ENCODE measurements around the gene STUB1.

Gene STUB1

DNA sequence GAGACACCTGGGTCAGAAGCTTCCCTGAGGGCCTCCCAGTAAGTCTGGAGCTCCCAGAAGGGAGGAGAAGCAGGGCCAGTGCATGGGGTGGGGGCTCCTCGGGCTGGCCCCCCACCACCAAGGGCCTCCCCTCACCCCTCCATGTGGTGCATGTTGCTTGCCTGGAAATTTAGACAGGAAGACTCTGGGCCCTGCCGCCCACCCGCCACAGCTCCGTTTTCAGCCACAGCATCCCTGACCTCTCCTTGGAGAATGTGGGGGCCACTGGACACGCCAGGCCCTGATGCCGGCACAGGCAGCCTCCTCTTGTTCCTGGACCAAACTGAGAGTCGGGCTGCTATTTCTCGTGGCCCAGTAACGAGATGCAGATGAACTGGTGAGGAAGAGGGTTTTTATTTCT is 41.4 kb upstream of the STUB1 start:
- no peaks in the 10 kb centered on the region for H3K9me3 Mint-ChIP-seq
- H3K36me3 Mint-ChIP-seq (ENCODE audit: low read depth): no peaks in the 10 kb centered on the region
- H3K4me1 Mint-ChIP-seq (ENCODE audit: low read depth): peaks cover 11% of the 10 kb centered on the region
- H3K4me3 Mint-ChIP-seq: no peak overlapping the region
- no peak overlapping the region for H3K27ac Mint-ChIP-seq
- H3K27me3 Mint-ChIP-seq (ENCODE audit: low read depth): peaks cover 5% of the 10 kb centered on the region

DNA sequence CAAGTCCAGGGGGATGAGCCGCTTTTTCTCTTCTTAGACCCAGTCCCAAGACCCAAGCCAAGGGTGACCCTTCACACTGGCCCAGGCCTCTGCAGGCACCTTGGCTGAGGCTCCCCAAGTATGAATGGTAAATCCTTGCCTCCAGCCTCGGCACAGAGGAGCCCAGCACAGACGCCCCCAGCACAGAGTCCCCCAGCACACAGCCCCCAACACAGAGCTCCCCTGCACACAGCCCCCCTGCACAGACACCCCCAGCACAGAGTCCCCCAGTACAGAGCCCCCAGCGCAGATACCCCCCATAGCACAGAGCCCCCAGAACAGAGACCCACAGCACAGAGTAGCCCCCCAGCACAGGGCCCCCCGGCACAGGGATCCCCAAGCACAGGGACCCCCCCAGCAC is 39.6 kb upstream of the STUB1 start:
- H3K4me1 Mint-ChIP-seq (ENCODE audit: low read depth): peaks cover 15% of the 10 kb centered on the region
- no peaks in the 10 kb centered on the region for H3K9me3 Mint-ChIP-seq
- H3K36me3 Mint-ChIP-seq (ENCODE audit: low read depth): no peaks in the 10 kb centered on the region
- H3K27me3 Mint-ChIP-seq (ENCODE audit: low read depth): peaks cover 5% of the 10 kb centered on the region
- H3K27ac Mint-ChIP-seq: no peak overlapping the region
- peak overlapping the region; percentile 65 for H3K4me3 Mint-ChIP-seq

DNA sequence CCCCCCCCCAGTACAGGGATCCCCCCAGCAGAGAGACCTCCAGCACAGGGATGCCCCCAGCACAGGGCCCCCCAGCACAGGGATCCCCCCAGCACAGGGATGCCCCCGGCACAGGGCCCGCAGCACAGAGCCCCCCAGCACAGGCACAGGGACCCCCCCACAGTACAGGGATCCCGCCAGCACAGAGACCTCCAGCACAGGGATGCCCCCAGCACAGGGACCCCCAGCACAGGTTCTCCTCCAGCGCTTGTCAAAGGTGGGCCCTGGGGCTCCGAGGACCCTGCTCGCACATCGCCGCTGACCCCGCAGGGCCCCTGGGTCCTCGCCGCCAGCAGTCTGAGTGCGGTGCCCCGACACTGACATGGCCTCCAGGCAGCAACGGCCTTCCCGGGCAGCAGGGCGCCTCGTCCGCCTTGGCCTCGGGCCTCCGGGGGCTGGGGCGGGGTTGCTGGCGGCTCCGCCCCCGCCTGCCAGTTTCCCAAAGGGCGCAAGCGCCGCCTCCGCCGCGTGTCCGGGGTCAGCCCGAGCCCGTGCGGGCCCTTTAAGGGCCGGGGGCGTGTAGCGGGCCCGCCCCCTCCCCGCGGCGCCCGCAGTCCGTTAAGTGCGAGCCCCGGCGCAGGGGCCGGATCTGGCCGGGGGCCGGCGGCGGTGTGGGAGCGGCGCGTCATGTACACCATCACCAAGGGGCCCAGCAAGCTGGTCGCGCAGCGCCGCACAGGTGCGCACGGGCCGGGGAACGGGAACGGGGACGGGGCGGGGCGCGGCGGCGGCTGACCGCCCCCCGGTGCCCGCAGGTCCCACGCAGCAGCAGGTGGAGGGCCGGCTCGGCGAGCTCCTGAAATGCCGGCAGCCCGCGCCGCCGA is 38.7 kb upstream of the STUB1 start, which contains the start of gene MCRIP2:
MCRIP2 (plus strand) TSS at position 503 of the 863 bp plus-strand sequence; CDS start at position 667, 164 bp downstream.
- Mint-ChIP-seq H3K36me3 (ENCODE audit: low read depth) (no peaks in the 10 kb centered on the region), H3K4me3 (peak within 1 kb of the TSS; percentile 70), H3K4me1 (ENCODE audit: low read depth) (peaks cover 12% of the 10 kb centered on the region), H3K27me3 (ENCODE audit: low read depth) (peaks cover 2% of the 10 kb centered on the region), H3K27ac (peak within 1 kb of the TSS; percentile 20), H3K9me3 (no peaks in the 10 kb centered on the region)

DNA sequence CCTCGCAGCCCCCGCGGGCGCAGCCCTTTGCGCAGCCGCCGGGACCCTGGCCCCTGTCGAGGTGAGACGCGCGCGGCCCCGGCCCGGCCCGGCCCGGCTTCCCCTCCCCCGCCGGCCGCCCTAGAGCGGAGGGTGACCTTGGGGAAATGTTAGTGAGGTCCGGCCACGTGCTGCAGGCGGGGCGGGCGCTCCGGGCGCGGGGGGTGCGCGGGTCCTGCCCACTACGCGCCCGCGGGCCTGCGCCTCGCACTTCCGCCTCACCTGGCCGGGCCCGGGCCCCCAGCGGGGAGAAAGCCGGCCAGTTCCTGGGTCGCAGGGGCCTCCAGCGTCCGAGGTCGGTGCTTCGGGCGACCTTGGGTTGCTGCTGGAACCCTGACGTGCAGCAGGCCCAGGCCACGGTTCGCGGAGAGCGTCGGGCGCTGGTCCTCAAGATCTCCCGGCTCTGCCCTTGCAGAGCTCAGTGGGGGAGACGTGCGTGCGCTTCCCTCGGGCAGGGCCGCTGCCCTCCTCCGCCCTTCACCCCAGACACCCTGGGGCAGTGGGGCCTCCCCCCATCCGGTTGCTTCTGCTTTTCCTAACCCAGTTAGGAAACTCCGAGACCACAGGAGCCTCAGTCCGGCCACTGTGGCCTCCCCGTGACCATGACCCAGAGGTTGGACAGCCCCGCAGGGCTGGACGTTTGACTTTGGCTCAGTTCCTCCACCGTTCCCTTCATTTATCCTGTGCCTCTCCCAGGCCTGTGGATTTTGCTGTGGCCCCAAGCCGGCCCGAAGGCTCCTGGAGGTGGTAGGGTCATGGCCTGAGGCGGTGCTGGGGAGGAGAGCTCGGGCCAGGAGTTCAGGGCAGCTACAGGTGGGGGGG is 37.8 kb upstream of the STUB1 start:
- H3K9me3 Mint-ChIP-seq: no peaks in the 10 kb centered on the region
- no peaks in the 10 kb centered on the region for H3K36me3 Mint-ChIP-seq (ENCODE audit: low read depth)
- peaks cover 11% of the 10 kb centered on the region for H3K4me1 Mint-ChIP-seq (ENCODE audit: low read depth)
- no peaks in the 10 kb centered on the region for H3K27me3 Mint-ChIP-seq (ENCODE audit: low read depth)
- peak overlapping the region; percentile 20 for H3K27ac Mint-ChIP-seq
- peak overlapping the region; percentile 70 for H3K4me3 Mint-ChIP-seq

GRCh38 chr16:643050-643368 is 37.2 kb upstream of the STUB1 start:
- Mint-ChIP-seq H3K9me3 (no peaks in the 10 kb centered on the region), H3K27me3 (ENCODE audit: low read depth) (no peaks in the 10 kb centered on the region), H3K36me3 (ENCODE audit: low read depth) (no peaks in the 10 kb centered on the region), H3K4me3 (peak overlapping the region; percentile 70), H3K27ac (no peak overlapping the region), H3K4me1 (ENCODE audit: low read depth) (peaks cover 12% of the 10 kb centered on the region)

GRCh38 chr16:644556-644955 is 35.7 kb upstream of the STUB1 start:
- Mint-ChIP-seq H3K4me3 (peak overlapping the region; percentile 73), H3K36me3 (ENCODE audit: low read depth) (no peaks in the 10 kb centered on the region), H3K4me1 (ENCODE audit: low read depth) (peaks cover 15% of the 10 kb centered on the region), H3K27me3 (ENCODE audit: low read depth) (no peaks in the 10 kb centered on the region), H3K27ac (no peak overlapping the region), H3K9me3 (no peaks in the 10 kb centered on the region)

DNA sequence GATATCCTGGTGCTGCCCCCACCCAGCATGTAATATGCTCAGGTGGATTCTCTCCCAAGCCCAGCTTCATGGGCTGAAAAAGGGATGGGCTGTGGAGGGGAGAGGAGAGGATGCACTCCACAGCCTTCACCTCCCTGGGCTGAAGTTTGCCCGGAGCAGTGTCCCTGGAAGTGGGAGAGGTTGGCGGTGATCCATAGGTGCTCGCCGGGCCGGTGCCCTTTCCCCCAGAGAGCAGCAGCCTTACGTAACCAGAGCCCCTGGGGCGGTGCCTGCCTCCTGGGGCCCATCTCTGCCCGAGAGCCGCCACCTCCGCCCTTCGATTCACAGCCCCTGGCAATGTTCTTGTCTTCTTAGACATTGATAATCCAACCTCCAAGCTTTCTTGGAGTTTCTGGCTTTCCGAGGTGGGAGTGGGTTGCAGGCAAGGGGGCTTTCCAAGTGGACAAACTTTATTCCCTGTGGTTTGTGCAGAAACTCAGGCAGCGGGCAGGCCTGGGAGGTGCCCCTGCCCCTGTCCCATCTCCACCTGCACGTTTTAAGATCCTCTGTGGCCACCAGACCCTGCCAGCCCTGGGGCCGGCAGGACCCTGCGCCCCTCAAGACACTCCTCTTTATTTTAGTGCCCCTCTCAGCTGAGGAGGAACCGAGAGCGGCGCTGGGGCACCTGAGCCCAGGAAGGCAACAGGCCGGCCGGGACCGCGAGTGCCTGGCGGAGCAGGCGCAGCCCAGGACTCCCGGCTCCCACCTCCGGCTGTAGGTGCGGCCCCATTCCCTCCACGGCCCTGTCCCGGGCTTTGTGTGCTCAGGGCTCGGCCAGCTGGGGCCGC is 34.1 kb upstream of the STUB1 start:
- Mint-ChIP-seq H3K27me3 (ENCODE audit: low read depth) (no peaks in the 10 kb centered on the region), H3K4me3 (no peak overlapping the region), H3K27ac (no peak overlapping the region)

GRCh38 chr16:646679-647172 is 33.5 kb upstream of the STUB1 start:
- H3K27ac Mint-ChIP-seq: no peak overlapping the region
- H3K4me1 Mint-ChIP-seq (ENCODE audit: low read depth): peaks cover 13% of the 10 kb centered on the region
- H3K27me3 Mint-ChIP-seq (ENCODE audit: low read depth): no peaks in the 10 kb centered on the region
- H3K9me3 Mint-ChIP-seq: no peaks in the 10 kb centered on the region
- H3K36me3 Mint-ChIP-seq (ENCODE audit: low read depth): no peaks in the 10 kb centered on the region
- H3K4me3 Mint-ChIP-seq: no peak overlapping the region

More for the DNA sequence above, 34.1 kb upstream of the STUB1 start:
- peaks cover 13% of the 10 kb centered on the region for H3K4me1 Mint-ChIP-seq (ENCODE audit: low read depth)
- no peaks in the 10 kb centered on the region for H3K36me3 Mint-ChIP-seq (ENCODE audit: low read depth)
- no peaks in the 10 kb centered on the region for H3K9me3 Mint-ChIP-seq

- H3K27ac Mint-ChIP-seq: no peak overlapping the region
- H3K9me3 Mint-ChIP-seq: no peaks in the 10 kb centered on the region
- H3K4me1 Mint-ChIP-seq (ENCODE audit: low read depth): peaks cover 13% of the 10 kb centered on the region
These were observed 32.9 kb upstream of the STUB1 start for GRCh38 chr16:647173-647902.

DNA sequence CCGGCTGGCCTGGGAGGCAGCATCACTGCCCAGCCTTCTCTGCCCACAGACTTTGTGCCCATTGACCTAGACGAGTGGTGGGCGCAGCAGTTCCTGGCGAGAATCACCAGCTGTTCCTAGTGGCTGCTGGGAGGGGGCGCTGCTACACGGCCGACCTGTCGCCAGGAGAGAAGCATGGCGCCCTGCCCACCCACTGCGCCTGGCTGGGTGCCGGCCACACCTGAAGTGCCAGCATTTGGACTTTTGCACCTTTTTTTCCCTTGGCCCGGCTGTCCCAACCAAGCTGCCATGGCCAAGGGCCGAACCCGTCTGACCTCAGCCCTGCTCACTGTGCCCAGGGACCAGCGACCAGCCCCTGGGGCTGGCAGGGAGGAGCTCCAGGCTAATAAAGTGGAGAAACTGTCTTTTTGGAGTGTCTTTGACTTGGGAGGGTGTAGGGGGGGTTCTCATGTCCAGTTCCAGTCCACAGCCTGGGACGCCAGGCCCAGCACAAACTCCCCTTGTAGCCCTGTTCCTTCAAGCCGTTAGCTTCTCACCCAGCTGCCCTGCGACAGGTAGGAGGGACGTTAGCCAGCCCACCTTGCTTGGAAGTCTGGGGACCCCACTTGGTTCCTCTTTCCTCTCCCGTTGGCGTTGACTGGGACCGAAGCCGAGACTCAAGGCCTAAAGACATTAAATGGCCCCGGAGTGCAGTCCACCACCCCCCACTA is 32.0 kb upstream of the STUB1 start:
- H3K27me3 Mint-ChIP-seq (ENCODE audit: low read depth): no peaks in the 10 kb centered on the region
- peak overlapping the region; percentile 77 for H3K4me3 Mint-ChIP-seq
- no peaks in the 10 kb centered on the region for H3K9me3 Mint-ChIP-seq
- no peaks in the 10 kb centered on the region for H3K36me3 Mint-ChIP-seq (ENCODE audit: low read depth)
- peaks cover 13% of the 10 kb centered on the region for H3K4me1 Mint-ChIP-seq (ENCODE audit: low read depth)
- H3K27ac Mint-ChIP-seq: peak overlapping the region; percentile 49

More at GRCh38 chr16:647173-647902, 32.9 kb upstream of the STUB1 start:
- no peaks in the 10 kb centered on the region for H3K27me3 Mint-ChIP-seq (ENCODE audit: low read depth)
- H3K4me3 Mint-ChIP-seq: no peak overlapping the region
- H3K36me3 Mint-ChIP-seq (ENCODE audit: low read depth): no peaks in the 10 kb centered on the region

GRCh38 chr16:648781-649589 is 31.2 kb upstream of the STUB1 start, which contains the start of gene WDR90:
TSS of gene WDR90 (plus strand) at chr16:649365. CDS start at chr16:649417, 52 bp downstream.
- Mint-ChIP-seq H3K9me3 (no peaks in the 10 kb centered on the region), H3K27me3 (ENCODE audit: low read depth) (no peaks in the 10 kb centered on the region), H3K27ac (peak within 1 kb of the TSS; percentile 49), H3K36me3 (ENCODE audit: low read depth) (no peaks in the 10 kb centered on the region), H3K4me1 (ENCODE audit: low read depth) (peaks cover 10% of the 10 kb centered on the region), H3K4me3 (peak within 1 kb of the TSS; percentile 77)

DNA sequence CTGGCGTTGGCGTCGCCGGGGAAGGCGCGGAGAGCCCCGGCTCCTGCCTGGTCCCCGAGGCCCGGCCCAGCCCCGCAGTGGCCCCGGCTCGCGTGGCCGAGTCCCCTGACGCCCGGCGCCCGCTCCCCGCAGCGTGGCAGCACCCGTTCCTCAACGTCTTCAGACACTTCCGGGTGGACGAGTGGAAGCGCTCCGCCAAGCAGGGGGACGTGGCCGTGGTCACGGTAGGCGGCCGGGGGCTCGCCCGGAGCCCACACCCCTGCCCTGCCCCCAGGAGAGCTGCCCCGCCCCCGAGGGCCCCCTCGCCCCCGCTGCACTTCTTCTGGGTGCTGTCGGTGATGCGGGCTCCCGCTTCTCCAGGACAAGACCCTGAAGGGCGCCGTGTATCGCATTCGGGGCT is 30.6 kb upstream of the STUB1 start:
- Mint-ChIP-seq H3K27me3 (ENCODE audit: low read depth) (no peaks in the 10 kb centered on the region), H3K4me1 (ENCODE audit: low read depth) (peaks cover 6% of the 10 kb centered on the region), H3K36me3 (ENCODE audit: low read depth) (no peaks in the 10 kb centered on the region), H3K9me3 (no peaks in the 10 kb centered on the region), H3K27ac (no peak overlapping the region), H3K4me3 (peak overlapping the region; percentile 67)

All from T-helper 1 cell treated with Interleukin-12 subunit alpha and Interleukin-12 subunit beta and Interleukin-4 antibody, amounts not matched to agents 30 μg/mL and 1 μg/mL, for 36 hours (primary cell).